ENCODE measurements around the gene MYOZ1.
"Not testable (repeated sequence)": the region's sequence is repeated elsewhere in the genome, so short reads cannot be mapped to it uniquely, and the experiment has no call there.

Gene MYOZ1

GRCh38 chr10:73641328-73642060, at the start of gene MYOZ1:
Gene MYOZ1, minus strand, starts transcription at chr10:73641474. Its CDS starts 1,457 bp downstream, at chr10:73640017.
- TF ChIP-seq CTCF (IDR thresholded peaks at IDR 0.05), result no peak
- DNase-seq (ENCODE audit: low spot score), result no peak
- H3K4me3 ChIP-seq, result peak within 1 kb of the TSS; percentile 60
- H3K27ac ChIP-seq, result peak within 1 kb of the TSS; percentile 88

GRCh38 chr10:73690755-73691154, 49.5 kb upstream of the MYOZ1 start:
- DNase-seq (ENCODE audit: low spot score); H3K4me3 ChIP-seq: not testable (repeated sequence)

GRCh38 chr10:73689596-73689995, 48.3 kb upstream of the MYOZ1 start:
- not testable (repeated sequence) for H3K27ac ChIP-seq; DNase-seq (ENCODE audit: low spot score); H3K4me3 ChIP-seq

More at GRCh38 chr10:73690755-73691154, 49.5 kb upstream of the MYOZ1 start:
- not testable (repeated sequence) for H3K27ac ChIP-seq

- not testable (repeated sequence) for H3K4me3 ChIP-seq; DNase-seq (ENCODE audit: low spot score); H3K27ac ChIP-seq
These were observed 46.4 kb upstream of the MYOZ1 start for GRCh38 chr10:73687641-73688040.

- H3K27ac ChIP-seq; H3K4me3 ChIP-seq; DNase-seq (ENCODE audit: low spot score): not testable (repeated sequence)
These were observed 33.3 kb upstream of the MYOZ1 start for GRCh38 chr10:73674546-73674945.

- DNase-seq (ENCODE audit: low spot score), result not testable (repeated sequence)
These were observed 27.1 kb upstream of the MYOZ1 start for GRCh38 chr10:73668378-73668777.

GRCh38 chr10:73666153-73666809, 25.0 kb upstream of the MYOZ1 start:
- DNase-seq (ENCODE audit: low spot score); H3K4me3 ChIP-seq: not testable (repeated sequence)
- peak overlapping the region in 1 of 2 donors; percentile 11 for H3K27ac ChIP-seq

More at GRCh38 chr10:73668378-73668777, 27.1 kb upstream of the MYOZ1 start:
- H3K4me3 ChIP-seq, H3K27ac ChIP-seq: not testable (repeated sequence)

- not testable (repeated sequence) for DNase-seq (ENCODE audit: low spot score); H3K27ac ChIP-seq; H3K4me3 ChIP-seq
These were observed 24.3 kb upstream of the MYOZ1 start for GRCh38 chr10:73665581-73665980.

- H3K27ac ChIP-seq; DNase-seq (ENCODE audit: low spot score); H3K4me3 ChIP-seq: not testable (repeated sequence)
These were observed 23.1 kb upstream of the MYOZ1 start for GRCh38 chr10:73664156-73665040.

- DNase-seq (ENCODE audit: low spot score); H3K27ac ChIP-seq; H3K4me3 ChIP-seq: not testable (repeated sequence)
These were observed 22.3 kb upstream of the MYOZ1 start for GRCh38 chr10:73663621-73664020.

- H3K4me3 ChIP-seq; H3K27ac ChIP-seq; DNase-seq (ENCODE audit: low spot score): not testable (repeated sequence)
These were observed 21.4 kb upstream of the MYOZ1 start for GRCh38 chr10:73662705-73663104.

- Histone ChIP-seq H3K4me3 (peak within 1 kb of the TSS; percentile 51), H3K27ac (peak within 1 kb of the TSS; percentile 90 to 92)
- TF ChIP-seq CTCF (IDR thresholded peaks at IDR 0.05), result no peak
- DNase-seq (ENCODE audit: low spot score), result peak; percentile 83
These were observed 14.7 kb upstream of the MYOZ1 start, which contains the start of gene SYNPO2L for GRCh38 chr10:73655990-73656298. Gene SYNPO2L, minus strand, starts transcription at chr10:73656029. Its CDS starts 107 bp downstream, at chr10:73655922.

All from coronary artery (tissue), 2 donors.